Hepatocyte (in vitro differentiated cells): ENCODE results near the gene NOD2. TPM values are rescaled to one million over a fixed set of nuclear protein-coding genes. Genes with fewer than 3 reads are reported as not detected.

Experiments used
- DNase-seq: peaks from one replicate; pipeline ENCODE4 v3.0.0-alpha.2; 2016; ENCODE audit warnings: low spot score
- H2AFZ ChIP-seq: fragments of 200-600 bp; sonication (generic); 2 replicates; pipeline ENCODE4 v1.6.0; 2016; ENCODE audit warnings: antibody characterized with exemption, mild to moderate bottlenecking
- H3K27ac ChIP-seq: fragments of 200-600 bp; sonication (generic); 2 replicates; pipeline ENCODE4 v1.5.1; 2016; ENCODE audit warnings: mild to moderate bottlenecking
- H3K27me3 ChIP-seq: fragments of 200-600 bp; sonication (generic); 2 replicates; pipeline ENCODE4 v1.6.1; 2016
- H3K36me3 ChIP-seq: fragments of 200-600 bp; sonication (generic); replicated peaks from 2 replicates; pipeline ENCODE4 v1.5.1; 2016; ENCODE audit warnings: low read depth; ENCODE audit not compliant: insufficient read depth
- H3K4me1 ChIP-seq: fragments of 200-600 bp; sonication (generic); 2 replicates; pipeline ENCODE4 v1.5.1; 2016; ENCODE audit warnings: mild to moderate bottlenecking, moderate library complexity; ENCODE audit not compliant: insufficient read depth
- H3K4me2 ChIP-seq: fragments of 200-600 bp; sonication (generic); 2 replicates; pipeline ENCODE4 v1.6.0; 2016
- H3K4me3 ChIP-seq: fragments of 200-600 bp; sonication (generic); 2 replicates; pipeline ENCODE4 v1.5.1; 2016; ENCODE audit warnings: mild to moderate bottlenecking
- H3K79me2 ChIP-seq: fragments of 200-600 bp; sonication (generic); 2 replicates; pipeline ENCODE4 v1.6.0; 2017; ENCODE audit warnings: mild to moderate bottlenecking
- H3K9me2 ChIP-seq: fragments of 200-600 bp; sonication (generic); replicated peaks from 2 replicates; pipeline ENCODE4 v1.6.0; 2017; ENCODE audit warnings: mild to moderate bottlenecking; ENCODE audit not compliant: insufficient read depth
- H3K9me3 ChIP-seq: fragments of 200-600 bp; sonication (generic); 2 replicates; pipeline ENCODE4 v1.5.1; 2016; ENCODE audit warnings: low read depth, mild to moderate bottlenecking
- H4K20me1 ChIP-seq: fragments of 200-600 bp; sonication (generic); 2 replicates; pipeline ENCODE4 v1.6.0; 2016; ENCODE audit warnings: mild to moderate bottlenecking; ENCODE audit not compliant: insufficient read depth, poor library complexity, severe bottlenecking
- CTCF ChIP-seq: fragments of 200-600 bp; sonication (generic); IDR thresholded peaks from 2 replicates; pipeline ENCODE4 v1.5.1; 2016; ENCODE audit warnings: antibody characterized with exemption, mild to moderate bottlenecking; ENCODE audit not compliant: poor library complexity
- EZH2 ChIP-seq: fragments of 200-600 bp; sonication (generic); IDR thresholded peaks from 2 replicates; pipeline ENCODE4 v1.6.1; 2016; ENCODE audit warnings: antibody characterized with exemption, mild to moderate bottlenecking, borderline replicate concordance
- EZH2phosphoT487 ChIP-seq: fragments of 200-600 bp; sonication (generic); IDR thresholded peaks from one replicate; pipeline ENCODE4 v1.6.1; 2018; ENCODE audit warnings: antibody characterized with exemption, mild to moderate bottlenecking, low read depth, moderate library complexity; ENCODE audit not compliant: unreplicated experiment, severe bottlenecking
- WGBS: methylation state at CpG from one replicate; pipeline ENCODE4 v1.1.6; 2016; ENCODE audit warnings: low lambda C conversion rate; ENCODE audit errors: missing lambda C conversion rate; 5-methylcytosine and 5-hydroxymethylcytosine counted together
- polyA plus RNA-seq: library from polyadenylated mRNA; unstranded; fragments of >200 nt; fragmentation: Nextera tagmentation; extraction: Ambion mirVana; gene quantifications from 2 replicates; pipeline ENCODE4 v1.2.1, GENCODE V29; 2016
- total RNA-seq: library from RNA; depleted of rRNA; stranded (reverse); fragments of >200 nt; gene quantifications from 2 replicates; pipeline ENCODE4 v1.2.3, GENCODE V29; 2014

The NOD2 gene
- total and polyA plus RNA-seq, 2 experiments from 2014 or later = 0.13 TPM; not detected in 1

GRCh38 chr16:50671644-50672260 lies 21.7 kb upstream of the NOD2 start:
- no peak overlapping the region for H3K4me3 ChIP-seq
- no peaks in the 10 kb centered on the region for H4K20me1 ChIP-seq
- no peaks in the 10 kb centered on the region for H3K36me3 ChIP-seq
- H3K9me3 ChIP-seq = peaks cover 4% of the 10 kb centered on the region
- no peak for DNase-seq
- H3K79me2 ChIP-seq = no peaks in the 10 kb centered on the region
- no peaks in the 10 kb centered on the region for H3K4me1 ChIP-seq
- H3K4me2 ChIP-seq = no peak overlapping the region
- H3K27ac ChIP-seq = no peak overlapping the region
- no peaks in the 10 kb centered on the region for H3K27me3 ChIP-seq
- H2AFZ ChIP-seq = no peak overlapping the region
- no peaks in the 10 kb centered on the region for H3K9me2 ChIP-seq
- no peak for TF ChIP-seq EZH2
- peak; percentile 36 for TF ChIP-seq CTCF
- 40% methylated on average over 2 of the region's 2 CpGs for WGBS

GRCh38 chr16:50673496-50674275 lies 19.7 kb upstream of the NOD2 start:
- Histone ChIP-seq H3K27me3 (no peaks in the 10 kb centered on the region), H3K4me1 (no peaks in the 10 kb centered on the region), H3K9me2 (no peaks in the 10 kb centered on the region), H3K4me2 (no peak overlapping the region), H3K4me3 (no peak overlapping the region), H2AFZ (no peak overlapping the region), H3K27ac (no peak overlapping the region), H4K20me1 (no peaks in the 10 kb centered on the region), H3K79me2 (no peaks in the 10 kb centered on the region), H3K9me3 (peaks cover 4% of the 10 kb centered on the region), H3K36me3 (no peaks in the 10 kb centered on the region)
- no peak for DNase-seq
- TF ChIP-seq EZH2 = no peak
- no peak for TF ChIP-seq EZH2phosphoT487
- TF ChIP-seq CTCF = no peak
- 98% methylated on average over 63 of the region's 70 CpGs for WGBS

GRCh38 chr16:50674831-50675230 lies 18.6 kb upstream of the NOD2 start:
- Histone ChIP-seq H3K36me3 (no peaks in the 10 kb centered on the region), H3K9me2 (no peaks in the 10 kb centered on the region), H3K4me2 (no peak overlapping the region), H3K4me3 (no peak overlapping the region), H3K27ac (no peak overlapping the region), H3K79me2 (no peaks in the 10 kb centered on the region), H3K9me3 (peaks cover 4% of the 10 kb centered on the region), H3K4me1 (no peaks in the 10 kb centered on the region), H3K27me3 (no peaks in the 10 kb centered on the region), H2AFZ (no peak overlapping the region), H4K20me1 (no peaks in the 10 kb centered on the region)
- DNase-seq = no peak
- 95% methylated on average over 4 of the region's 4 CpGs for WGBS
- TF ChIP-seq CTCF (no peak), EZH2phosphoT487 (no peak), EZH2 (no peak)
